GM10266 (cell line): Measurements from ENCODE around the gene RAB43.
"Not testable (repeated sequence)": the region's sequence is repeated elsewhere in the genome, so short reads cannot be mapped to it uniquely, and the experiment has no call there.

Source experiments
- DNase-seq: peaks from one replicate; pipeline ENCODE4 v3.0.0; 2012; ENCODE audit errors: extremely low spot score
- TF ChIP-seq, protein P1 (sequence below): IDR thresholded peaks from 2 replicates; pipeline ENCODE4 v1.5.1; 2012; ENCODE audit warnings: mild to moderate bottlenecking, low read depth; ENCODE audit not compliant: control insufficient read depth, insufficient read depth; ENCODE audit errors: missing control alignments

RAB43 gene

GRCh38 chr3:129112308-129113052 is 9.1 kb downstream of the RAB43 start:
- TF ChIP-seq, protein P1, sequence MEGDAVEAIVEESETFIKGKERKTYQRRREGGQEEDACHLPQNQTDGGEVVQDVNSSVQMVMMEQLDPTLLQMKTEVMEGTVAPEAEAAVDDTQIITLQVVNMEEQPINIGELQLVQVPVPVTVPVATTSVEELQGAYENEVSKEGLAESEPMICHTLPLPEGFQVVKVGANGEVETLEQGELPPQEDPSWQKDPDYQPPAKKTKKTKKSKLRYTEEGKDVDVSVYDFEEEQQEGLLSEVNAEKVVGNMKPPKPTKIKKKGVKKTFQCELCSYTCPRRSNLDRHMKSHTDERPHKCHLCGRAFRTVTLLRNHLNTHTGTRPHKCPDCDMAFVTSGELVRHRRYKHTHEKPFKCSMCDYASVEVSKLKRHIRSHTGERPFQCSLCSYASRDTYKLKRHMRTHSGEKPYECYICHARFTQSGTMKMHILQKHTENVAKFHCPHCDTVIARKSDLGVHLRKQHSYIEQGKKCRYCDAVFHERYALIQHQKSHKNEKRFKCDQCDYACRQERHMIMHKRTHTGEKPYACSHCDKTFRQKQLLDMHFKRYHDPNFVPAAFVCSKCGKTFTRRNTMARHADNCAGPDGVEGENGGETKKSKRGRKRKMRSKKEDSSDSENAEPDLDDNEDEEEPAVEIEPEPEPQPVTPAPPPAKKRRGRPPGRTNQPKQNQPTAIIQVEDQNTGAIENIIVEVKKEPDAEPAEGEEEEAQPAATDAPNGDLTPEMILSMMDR = no peak

GRCh38 chr3:129111076-129111780 is 10.4 kb downstream of the RAB43 start:
- DNase-seq = not testable (repeated sequence)

More at GRCh38 chr3:129112308-129113052, 9.1 kb downstream of the RAB43 start:
- DNase-seq = no peak

DNA sequence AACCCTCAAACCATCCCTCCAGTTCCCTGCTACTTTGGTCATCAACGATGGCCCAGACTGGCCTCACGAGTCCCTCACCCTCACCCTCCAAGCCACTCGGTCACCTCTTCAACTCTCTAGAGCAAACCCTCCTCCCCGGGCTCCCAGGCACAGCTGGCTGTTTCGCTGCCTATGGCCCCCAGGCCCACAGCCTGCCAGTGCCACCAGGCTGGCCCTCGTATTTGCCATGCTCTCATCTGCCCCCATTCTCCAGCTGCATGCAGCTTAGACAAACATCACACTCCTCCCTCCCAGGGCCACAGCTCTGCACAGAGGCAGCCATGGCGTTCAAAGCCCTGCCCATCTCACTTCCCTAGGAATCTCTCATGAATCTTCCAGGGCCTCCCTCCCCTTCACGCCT is 13.8 kb downstream of the RAB43 start:
- DNase-seq = no peak
- TF ChIP-seq, protein P1 = no peak

- TF ChIP-seq, protein P1 = no peak
- DNase-seq = no peak
Observed at GRCh38 chr3:129106866-129107565, 14.6 kb downstream of the RAB43 start.

DNA sequence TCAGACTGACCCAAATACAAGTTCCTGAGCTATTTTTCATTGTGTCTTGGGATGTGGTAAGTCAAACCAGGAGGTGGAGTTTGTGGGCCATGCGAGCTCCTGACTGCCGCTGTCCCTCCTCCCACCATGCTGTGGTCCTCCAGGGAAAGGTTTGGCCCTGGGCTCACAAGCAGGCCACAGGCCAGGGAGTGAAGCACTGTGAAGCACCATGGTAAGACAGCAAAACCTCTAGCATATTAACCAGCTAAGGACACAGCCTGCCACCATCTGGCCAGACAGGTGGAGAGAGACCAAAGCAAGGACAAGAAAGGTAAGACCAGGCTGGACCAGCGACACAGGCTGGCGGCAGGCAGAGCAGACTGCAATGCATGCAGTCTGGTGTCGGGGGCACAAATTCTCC is 15.3 kb downstream of the RAB43 start:
- TF ChIP-seq, protein P1 = peak; percentile 22
- DNase-seq = no peak

- DNase-seq = no peak
- TF ChIP-seq, protein P1 = no peak
Observed at GRCh38 chr3:129105862-129106261, 15.7 kb downstream of the RAB43 start.

- no peak for DNase-seq
- TF ChIP-seq, protein P1 = no peak
Observed at GRCh38 chr3:129104498-129105079, 17.0 kb downstream of the RAB43 start.
